Stimulated activated CD8-positive, alpha-beta memory T cell treated with anti-CD3 and anti-CD28 coated beads, Interleukin-7, amount 100 ng/mL, for 24 hours (primary cell): ENCODE data around the gene RAI1.
"Not testable (repeated sequence)": the region's sequence is repeated elsewhere in the genome, so short reads cannot be mapped to it uniquely, and the experiment has no call there.

Experiments
- DNase-seq: peaks from one replicate; pipeline ENCODE4 v3.0.0-alpha.2; 2020; ENCODE audit warnings: low read depth

The RAI1 gene

GRCh38 chr17:17681187-17681743, at the start of gene RAI1:
Gene RAI1 (plus strand): TSS chr17:17681458. CDS start chr17:17792949, 111,491 bp downstream.
- peak; percentile 37 for DNase-seq

DNA sequence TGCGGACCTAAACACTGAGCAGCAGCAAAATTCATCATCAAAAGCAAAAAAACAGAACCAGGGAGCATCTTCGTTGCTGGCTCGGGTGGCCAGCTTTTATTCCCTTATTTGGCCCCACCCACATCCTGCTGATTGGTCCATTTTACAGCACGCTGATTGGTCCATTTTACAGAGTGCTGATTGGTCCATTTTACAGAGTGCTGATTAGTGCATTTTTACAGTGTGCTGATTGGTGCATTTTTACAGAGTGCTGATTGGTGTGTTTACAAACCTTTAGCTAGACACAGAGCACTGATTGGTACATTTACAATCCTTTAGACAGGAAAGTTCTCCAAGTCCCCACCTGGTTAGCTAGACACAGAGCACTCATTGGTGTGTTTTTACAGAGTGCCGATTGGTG, 48.6 kb upstream of the RAI1 start:
- DNase-seq: not testable (repeated sequence)

- DNase-seq: no peak
Observed at GRCh38 chr17:17633310-17633709, 47.9 kb upstream of the RAI1 start.

DNA sequence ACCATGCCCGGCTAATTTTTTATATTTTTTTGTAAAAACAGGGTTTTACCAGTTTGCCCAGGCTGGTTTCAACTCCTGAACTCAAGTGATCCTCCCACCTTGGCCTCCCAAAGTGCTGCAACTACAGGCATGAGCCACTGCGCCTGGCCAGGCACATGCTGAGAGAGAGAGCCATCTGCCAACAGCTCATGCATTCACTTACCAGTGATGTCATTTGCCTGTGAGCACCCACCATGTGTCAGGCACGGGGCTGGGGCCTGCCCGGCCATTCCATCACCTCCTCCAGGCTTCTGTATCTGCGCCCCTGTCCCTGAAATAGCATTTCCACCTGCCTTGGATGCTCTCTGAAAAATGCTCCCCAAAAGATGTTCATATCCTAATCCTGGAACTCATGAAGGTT, 46.1 kb upstream of the RAI1 start:
- DNase-seq: no peak

DNA sequence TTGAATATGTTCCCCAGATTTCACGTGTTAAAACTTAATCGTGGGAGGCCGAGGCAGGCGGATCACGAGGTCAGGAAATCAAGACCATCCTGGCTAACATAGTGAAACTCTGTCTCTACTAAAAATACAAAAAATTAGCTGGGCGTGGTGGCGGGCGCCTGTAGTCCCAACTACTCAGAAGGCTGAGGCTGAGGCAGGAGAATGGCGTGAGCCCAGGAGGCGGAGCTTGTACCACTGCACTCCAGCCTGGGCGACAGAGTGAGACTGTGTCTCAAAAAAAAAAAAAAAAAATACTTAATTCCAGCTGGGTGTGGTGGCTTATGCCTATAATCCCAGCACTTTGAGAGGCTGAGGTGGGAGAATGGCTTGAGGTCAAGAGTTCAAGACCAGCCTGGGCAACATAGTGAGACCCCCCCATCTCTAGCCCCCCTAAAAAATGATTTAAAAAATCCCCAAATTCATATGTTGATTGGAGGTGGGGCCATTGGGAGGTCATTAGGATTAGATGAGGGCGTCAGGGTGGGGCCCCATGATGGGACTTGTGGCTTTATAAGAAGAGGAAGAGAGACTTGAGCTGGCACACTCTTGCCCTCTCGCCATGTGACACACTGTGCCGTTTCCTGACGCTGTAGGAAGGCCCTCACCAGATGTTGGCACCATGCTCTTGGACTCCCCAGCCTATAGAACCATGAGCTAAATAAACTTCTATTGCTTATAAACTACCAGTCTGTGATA, 45.6 kb upstream of the RAI1 start:
- DNase-seq: not testable (repeated sequence)

DNA sequence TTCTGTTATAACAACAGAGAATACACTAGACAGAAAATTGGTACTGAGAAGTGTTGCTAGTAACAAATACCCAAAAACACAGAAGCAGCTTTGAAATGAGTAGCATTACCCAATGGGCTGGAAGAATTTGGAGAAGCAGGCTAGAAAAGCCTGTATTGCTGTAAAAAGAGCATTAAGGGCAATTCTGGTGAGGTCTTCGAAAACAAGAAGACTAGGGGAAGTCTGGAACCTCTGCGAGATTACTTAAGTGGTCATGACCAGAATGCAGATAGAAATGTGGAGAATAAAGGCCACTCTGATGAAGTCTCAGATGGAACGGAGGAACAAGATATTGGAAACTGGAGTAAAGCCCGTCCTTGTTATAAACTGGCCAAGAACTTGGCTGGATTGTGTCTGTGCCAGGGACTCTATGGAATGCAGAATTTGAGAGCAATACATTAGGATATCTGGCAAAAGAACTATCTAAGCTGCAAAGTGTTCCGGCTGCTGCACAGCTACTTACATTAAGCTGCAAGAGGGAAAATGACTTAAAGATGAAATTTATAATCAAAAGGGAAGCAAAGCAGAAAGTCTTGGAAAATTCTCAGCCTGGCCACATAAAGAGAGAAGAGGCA, 44.9 kb upstream of the RAI1 start:
- DNase-seq: no peak

- no peak for DNase-seq
Observed at GRCh38 chr17:17638467-17638866, 42.8 kb upstream of the RAI1 start.

GRCh38 chr17:17639661-17640270, 41.5 kb upstream of the RAI1 start:
- DNase-seq: not testable (repeated sequence)

GRCh38 chr17:17641621-17642409, 39.4 kb upstream of the RAI1 start:
- DNase-seq: peak; percentile 74

- DNase-seq: not testable (repeated sequence)
Observed at GRCh38 chr17:17645148-17645547, 36.1 kb upstream of the RAI1 start.

- no peak for DNase-seq
Observed at GRCh38 chr17:17645961-17646360, 35.3 kb upstream of the RAI1 start.

- no peak for DNase-seq
Observed at GRCh38 chr17:17647524-17648178, 33.6 kb upstream of the RAI1 start.

DNA sequence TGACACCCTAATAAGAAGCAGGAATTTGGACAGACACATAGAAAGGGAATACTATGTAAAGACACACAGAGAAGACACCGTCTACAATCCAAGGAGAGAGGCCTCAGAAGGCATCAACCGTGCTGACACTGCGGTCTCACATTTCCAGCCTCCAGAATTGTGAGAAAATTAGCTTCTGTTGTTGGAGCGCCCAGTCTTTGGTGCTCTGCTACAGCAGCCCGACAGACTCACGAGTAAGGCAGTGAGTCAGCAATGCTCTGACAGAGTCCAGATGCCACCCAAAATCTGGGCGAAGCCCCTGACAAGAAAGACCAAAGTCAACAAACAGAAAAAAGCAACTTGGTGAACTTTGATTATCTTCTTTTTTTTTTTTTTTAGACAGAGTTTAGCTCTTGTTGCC, 32.5 kb upstream of the RAI1 start:
- DNase-seq: no peak

DNA sequence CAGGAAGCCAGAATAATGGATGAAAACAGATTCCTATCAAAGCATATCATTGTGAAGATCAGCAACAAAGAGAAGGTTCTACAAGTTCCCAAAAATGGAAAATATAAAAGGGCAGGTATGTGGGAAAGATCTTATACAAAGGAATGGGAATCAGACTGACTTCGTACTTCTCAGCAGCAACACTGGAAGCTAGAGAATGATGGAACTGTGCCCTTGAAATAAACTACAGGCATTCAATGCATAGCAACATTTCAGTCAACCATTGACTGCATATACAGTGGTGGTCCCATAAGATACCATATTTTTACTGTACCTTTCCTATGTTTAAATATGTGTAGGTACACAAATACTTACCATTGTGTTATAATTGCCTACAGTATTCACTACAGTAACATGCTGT, 30.3 kb upstream of the RAI1 start:
- DNase-seq: no peak

DNA sequence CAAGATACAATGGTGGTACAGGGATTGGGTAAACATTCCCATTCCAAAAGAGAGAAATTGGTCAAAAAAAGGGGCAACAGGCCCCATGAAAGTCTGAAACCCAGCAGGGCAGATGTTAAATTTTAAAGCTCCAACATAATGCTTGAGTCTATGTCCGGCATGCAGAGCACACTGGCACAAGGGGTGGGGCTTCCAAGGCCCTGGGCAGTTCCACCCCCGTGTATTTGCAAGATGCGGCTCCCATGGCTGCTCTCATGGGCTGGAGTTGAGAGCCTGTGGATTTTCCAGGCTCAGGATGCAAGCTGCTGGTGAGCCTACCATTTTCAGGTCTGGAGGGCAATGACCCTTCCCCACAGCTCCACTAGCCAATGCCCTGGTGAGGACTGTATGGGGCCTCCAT, 27.9 kb upstream of the RAI1 start:
- DNase-seq: no peak

DNA sequence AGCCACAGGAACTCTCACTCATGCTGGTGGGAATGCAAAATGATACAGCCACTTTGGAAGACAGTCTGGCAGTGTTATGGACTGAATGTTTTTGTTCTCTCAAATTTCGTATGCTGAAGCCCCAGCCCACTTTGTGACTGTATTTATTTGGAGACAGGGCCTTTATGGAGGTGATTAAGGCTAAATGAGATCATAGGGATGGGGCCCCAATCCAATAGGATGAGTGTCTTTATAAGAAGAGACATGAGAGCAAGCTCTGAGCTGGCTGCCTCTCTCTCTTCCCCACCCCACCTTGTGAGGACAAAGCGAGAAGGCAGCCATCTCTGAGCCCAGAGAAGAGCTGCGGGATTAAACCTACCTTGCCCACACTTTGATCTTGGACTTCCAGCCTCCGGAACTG, 21.9 kb upstream of the RAI1 start:
- DNase-seq: no peak

DNA sequence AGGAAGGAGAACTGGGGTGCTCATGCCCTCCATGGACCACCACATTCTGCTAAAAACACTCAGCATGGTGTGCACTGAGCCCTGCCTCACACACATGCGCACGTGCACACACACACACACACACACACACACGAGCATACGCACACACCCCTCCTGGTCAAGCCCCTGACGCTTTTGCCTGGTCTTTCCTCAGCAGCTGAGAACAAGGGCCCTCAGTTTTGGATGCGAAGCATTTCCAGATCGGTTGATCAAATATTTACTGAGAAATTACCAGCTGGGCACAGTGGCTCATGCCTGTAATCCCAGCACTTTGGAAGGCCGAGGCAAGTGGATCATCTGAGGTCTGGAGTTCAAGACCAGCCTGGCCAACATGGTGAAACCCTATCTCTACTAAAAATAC, 20.1 kb upstream of the RAI1 start:
- no peak for DNase-seq

DNA sequence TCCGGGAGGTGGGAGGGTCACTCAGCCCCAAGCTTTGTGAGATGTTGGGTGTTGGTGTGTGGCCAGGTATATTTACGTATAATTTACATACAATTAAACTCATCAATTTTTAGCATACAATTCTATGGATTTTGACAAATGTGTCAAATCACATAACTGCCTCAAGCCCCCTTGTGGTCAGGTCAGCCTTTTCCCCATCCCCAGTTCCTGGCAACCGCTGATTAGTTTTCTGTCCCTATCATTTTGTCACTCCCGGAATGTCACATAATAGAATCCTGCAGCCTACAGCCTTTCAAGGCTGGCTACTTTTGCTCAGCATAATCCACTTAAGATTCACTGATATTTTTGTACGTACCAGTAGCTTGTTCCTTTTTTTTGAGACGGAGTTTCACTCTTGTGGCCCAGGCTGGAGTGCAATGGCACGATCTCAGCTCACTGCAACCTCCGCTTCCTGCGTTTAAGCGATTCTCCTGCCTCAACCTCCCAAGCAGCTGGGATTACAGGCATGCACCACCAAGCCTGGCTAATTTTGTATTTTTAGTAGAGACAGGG, 19.3 kb upstream of the RAI1 start:
- no peak for DNase-seq

DNA sequence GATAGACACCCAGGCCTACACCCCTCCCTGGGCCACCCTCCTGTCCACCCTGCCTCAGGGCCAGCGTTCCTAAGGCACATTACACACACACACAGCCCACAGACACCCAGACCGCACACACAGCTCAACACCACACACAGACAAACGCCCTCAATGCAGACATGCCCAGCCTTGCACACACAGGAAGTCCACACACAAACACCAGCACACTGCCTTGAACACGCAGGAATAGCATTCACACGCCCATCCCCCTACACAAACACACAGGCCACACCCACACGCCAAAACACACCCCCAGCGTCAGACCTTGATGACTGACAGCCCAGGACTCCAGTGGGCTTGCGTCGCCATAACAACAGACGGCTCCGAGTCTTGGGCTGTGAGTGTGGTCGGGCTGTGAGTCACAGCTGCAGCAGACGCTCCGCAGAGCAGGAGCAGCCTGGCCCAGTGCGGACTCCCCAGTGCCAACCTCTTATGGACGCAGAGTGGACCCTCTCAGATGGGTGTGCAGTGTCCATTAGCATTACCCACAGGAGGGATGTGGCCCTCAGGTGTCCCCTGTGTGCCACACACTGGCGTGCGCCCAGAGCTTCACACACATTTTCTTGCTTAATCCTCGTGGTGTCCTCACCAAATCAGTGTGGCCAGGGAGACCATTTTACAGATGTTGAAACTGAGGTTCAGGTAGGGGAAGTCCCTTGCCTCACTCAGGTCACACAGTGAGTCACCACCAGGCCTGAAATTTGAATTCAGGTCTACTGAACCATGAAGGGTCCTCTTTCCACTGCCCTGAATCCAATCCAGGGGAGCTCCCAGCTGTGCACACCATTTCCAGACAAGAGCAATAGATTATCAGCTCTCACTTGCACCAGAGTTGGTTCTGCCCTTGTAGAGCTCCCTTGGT, 17.8 kb upstream of the RAI1 start:
- DNase-seq: peak; percentile 62

DNA sequence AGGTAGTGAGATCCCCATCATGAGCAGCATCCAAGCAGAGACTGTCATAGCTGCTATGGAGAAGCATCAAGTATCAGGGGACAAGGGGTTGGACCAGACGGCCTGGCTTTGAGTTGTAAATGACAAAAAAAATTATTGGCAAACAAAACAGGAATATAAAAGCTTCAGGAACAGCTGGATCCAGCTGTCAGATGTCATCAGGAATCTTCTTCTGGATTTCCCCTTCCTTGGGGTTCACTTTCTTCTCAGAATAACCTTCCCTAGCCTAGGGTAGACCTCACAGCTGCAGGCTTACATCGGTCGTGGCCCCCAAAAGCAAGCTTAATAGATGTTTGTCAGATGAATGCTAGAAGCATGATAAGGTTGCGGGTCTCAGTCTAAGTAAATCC, 17.2 kb upstream of the RAI1 start:
- no peak for DNase-seq
